ENCODE results near the gene BRINP1. TPM values are rescaled to one million over a fixed set of nuclear protein-coding genes. Genes with fewer than 3 reads are reported as not detected.

Gene BRINP1
- total and polyA plus RNA-seq, 2 of the 8 experiments (the other 6 are each of a cell fraction or from before 2014, with no cell fraction given): 19.5 to 20.5 TPM

GRCh38 chr9:119365291-119366027 lies 3.8 kb downstream of the BRINP1 start:
- no peak overlapping the region for H4K8ac ChIP-seq (ENCODE audit: extremely low read depth, insufficient read depth, low read length)
- H3K79me1 ChIP-seq (ENCODE audit: low read depth, low read length): peaks cover 2% of the 10 kb centered on the region; the same call in 1 of the 2 replicates
- no peak overlapping the region for H2BK120ac ChIP-seq (replicated peaks; ENCODE audit: low read depth, low read length)
- 11% methylated on average over 9 of the region's 9 CpGs; no CpG with 5 or more reads in 1 of the 2 experiments for WGBS, 2 experiments (ENCODE audit: extremely low coverage in 1 of 2, insufficient coverage in 1 of 2, insufficient read length in 1 of 2, insufficient replicate concordance in 2 of 2, low coverage in 1 of 2, low lambda C conversion rate in 2 of 2, missing lambda C conversion rate in 1 of 2)
- peaks cover 2 to 25% (median 8%) of the 10 kb centered on the region in 4 experiments; a peak in 6 of 7 replicates for H3K4me1 ChIP-seq (replicated peaks in 1 of 4; ENCODE audit: control insufficient read depth in 3 of 4, insufficient read depth in 4 of 4, low read length in 3 of 4)
- no peak overlapping the region for H3K27ac ChIP-seq (ENCODE audit: low read depth, low read length)
- no peaks in the 10 kb centered on the region for H3K9me3 ChIP-seq (ENCODE audit: insufficient read depth in 2 of 2, low read depth in 1 of 2, low read length in 1 of 2)
- no peak overlapping the region for H3K4ac ChIP-seq (replicated peaks; ENCODE audit: insufficient read length, low read depth, low read length)
- no peak overlapping the region for H2BK5ac ChIP-seq (ENCODE audit: low read depth, low read length)
- peak overlapping the region in 1 of 4 experiments; percentile 36; a peak in 1 of 8 replicates for H3K4me3 ChIP-seq (ENCODE audit: extremely low read depth in 1 of 4, insufficient read depth in 2 of 4, low read depth in 3 of 4, low read length in 4 of 4)
- no peak overlapping the region for H3K14ac ChIP-seq (ENCODE audit: insufficient read length)
- peaks cover 13% of the 10 kb centered on the region for H3K23me2 ChIP-seq (ENCODE audit: low read depth, low read length)
- no peak overlapping the region for H2BK12ac ChIP-seq (ENCODE audit: low read depth, low read length)
- H3K36me3 ChIP-seq (ENCODE audit: control insufficient read depth in 2 of 4, insufficient read depth in 4 of 4, low read length in 3 of 4): no peaks in the 10 kb centered on the region; a peak in 1 of 8 replicates
- no peak overlapping the region for H2AK5ac ChIP-seq (ENCODE audit: low read depth, low read length)
- FAIRE-seq (peak; percentile 96), DNase-seq (ENCODE audit: low read depth in 1 of 2, low spot score in 2 of 2) (peak; percentile 64 to 79)
- H3K56ac ChIP-seq (replicated peaks; ENCODE audit: insufficient read length, low read depth, low read length): no peak overlapping the region
- H3K4me2 ChIP-seq (ENCODE audit: insufficient read depth in 1 of 2, low read depth in 2 of 2, low read length in 2 of 2): peak overlapping the region; percentile 37 to 55
- POLR2A ChIA-PET (ENCODE audit: partially characterized antibody): interaction anchor here (0.9 to 1.5 kb wide), 4 partner anchors 65 to 380 kb away, joined by 3 read pairs; no protein-coding TSS in a partner anchor
- no peak overlapping the region for H2BK15ac ChIP-seq (ENCODE audit: low read length)
- no peak overlapping the region for H3K9ac ChIP-seq (replicated peaks in 1 of 4; ENCODE audit: extremely low read depth in 1 of 4, low read depth in 3 of 4, low read length in 3 of 4)
- no peak overlapping the region for H4K5ac ChIP-seq (ENCODE audit: insufficient read length, low read depth, low read length)
- H2AFZ ChIP-seq (ENCODE audit: low read length): no peak overlapping the region
- no peak overlapping the region for H4K91ac ChIP-seq (replicated peaks; ENCODE audit: insufficient read length, low read length)
- no peak overlapping the region for H2BK20ac ChIP-seq (ENCODE audit: low read length)
- no peak overlapping the region for H3K23ac ChIP-seq (ENCODE audit: insufficient read length)
- peaks cover 0 to 8% (median 5%) of the 10 kb centered on the region in 4 experiments; a peak in 5 of 7 replicates for H3K27me3 ChIP-seq (replicated peaks in 1 of 4; ENCODE audit: control insufficient read depth in 3 of 4, extremely low read depth in 1 of 4, insufficient read depth in 3 of 4, low read length in 3 of 4)
- CTCF ChIA-PET (ENCODE audit: partially characterized antibody): interaction anchor here (0.6 to 7.3 kb wide), 31 partner anchors 9 to 846 kb away, joined by 3 to 62 read pairs (median 3); no protein-coding TSS in a partner anchor
- H3K18ac ChIP-seq (ENCODE audit: extremely low read depth, low read length): no peak overlapping the region
- peaks cover 0 to 51% of the 10 kb centered on the region in 2 experiments; a peak in 3 of 4 replicates for H3K79me2 ChIP-seq (ENCODE audit: control insufficient read depth in 1 of 2, insufficient read depth in 2 of 2, low read length in 2 of 2)
- H4K20me1 ChIP-seq (replicated peaks in 1 of 2; ENCODE audit: control insufficient read depth in 1 of 2, insufficient read depth in 2 of 2, low read length in 2 of 2): peaks cover 0 to 4% of the 10 kb centered on the region in 2 experiments
- no peak for TF ChIP-seq SIX5 (IDR thresholded peaks at IDR 0.05; ENCODE audit: low read depth, low read length)
- TF ChIP-seq FOSL1 (IDR thresholded peaks at IDR 0.05; ENCODE audit: insufficient read depth, low read depth, low read length): no peak
- peak; percentile 55 for TF ChIP-seq BACH1 (IDR thresholded peaks at IDR 0.05; ENCODE audit: low read length)
- TF ChIP-seq CBX5 (IDR thresholded peaks at IDR 0.05; ENCODE audit: low read depth, low read length): no peak
- no peak for TF ChIP-seq CEBPB (IDR thresholded peaks at IDR 0.05; ENCODE audit: low read depth, low read length)
- TF ChIP-seq RBBP5 (IDR thresholded peaks at IDR 0.05; ENCODE audit: borderline replicate concordance, low read depth, low read length): no peak
- no peak for TF ChIP-seq EZH2 (IDR thresholded peaks at IDR 0.05; ENCODE audit: low read depth, low read length, severe bottlenecking)
- TF ChIP-seq HDAC2 (IDR thresholded peaks at IDR 0.05; ENCODE audit: borderline replicate concordance in 1 of 2, low read depth in 2 of 2, low read length in 2 of 2): no peak
